ENCODE measurements around the gene WNT4. TPM values are rescaled to one million over a fixed set of nuclear protein-coding genes. Genes with fewer than 3 reads are reported as not detected.

Gene WNT4
- total RNA-seq, 4 donors from 2014 or later: 1.4 to 5.0 (median 2.5) TPM

- Histone ChIP-seq H3K4me3 (no peak overlapping the region), H3K27me3 (no peaks in the 10 kb centered on the region), H3K36me3 (no peaks in the 10 kb centered on the region), H3K9me3 (no peaks in the 10 kb centered on the region), H3K27ac (no peak overlapping the region), H3K4me1 (no peaks in the 10 kb centered on the region)
- no peak for DNase-seq
- TF ChIP-seq POLR2A (IDR thresholded peaks at IDR 0.05) (no peak), CTCF (IDR thresholded peaks at IDR 0.05) (no peak)
These were observed 17.0 kb upstream of the WNT4 start for GRCh38 chr1:22159891-22160290.

DNA sequence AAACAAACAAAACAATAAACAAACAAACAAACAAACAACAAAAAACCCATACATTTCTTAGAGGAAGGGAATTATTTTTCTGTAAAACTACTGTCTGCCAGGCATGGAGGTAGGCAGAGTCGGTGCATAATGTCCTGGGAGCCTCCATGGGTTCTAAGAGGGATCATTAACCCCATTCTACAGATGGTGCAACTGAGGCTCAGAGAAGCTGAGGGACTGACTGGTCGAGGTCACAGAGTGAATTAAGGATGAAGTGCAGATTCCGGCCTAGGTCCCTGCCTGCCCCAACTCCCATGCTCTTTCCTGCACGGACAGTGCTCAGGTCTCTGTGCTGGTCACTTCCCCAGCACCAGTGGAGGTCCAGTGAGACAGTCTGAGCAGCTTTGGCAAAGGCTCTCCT is 15.8 kb upstream of the WNT4 start:
- H3K27ac ChIP-seq: no peak overlapping the region

DNA sequence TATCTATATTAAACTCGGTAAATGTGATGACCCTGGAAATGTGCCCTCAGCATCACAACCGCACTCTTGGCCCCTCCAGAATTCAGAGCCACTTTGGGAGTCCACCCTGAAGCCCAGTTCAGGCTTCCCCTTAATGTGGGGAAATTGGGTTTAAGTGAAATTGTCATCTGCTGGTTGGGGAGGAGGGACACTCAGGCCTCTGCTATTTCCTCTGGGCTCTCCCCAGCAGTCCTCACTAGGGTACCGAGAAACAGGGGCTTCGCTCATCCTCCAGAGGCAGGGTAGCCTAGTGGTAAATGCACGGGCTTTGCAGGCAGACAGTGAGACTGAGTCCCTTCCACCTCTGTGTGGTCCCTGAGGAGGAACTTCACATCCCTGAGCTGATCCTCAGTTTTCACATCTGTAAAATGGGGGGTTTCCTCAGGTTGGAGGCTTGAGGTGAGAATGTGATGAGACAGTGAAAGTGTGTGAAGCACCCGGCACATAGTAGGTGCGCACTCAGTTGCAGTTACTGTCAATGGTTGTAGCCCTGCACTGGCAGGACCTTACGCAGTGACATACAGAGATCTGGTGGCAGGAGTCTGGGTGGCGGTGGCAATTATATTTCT is 14.6 kb upstream of the WNT4 start:
- H3K9me3 ChIP-seq: no peaks in the 10 kb centered on the region
- DNase-seq: no peak
- H3K27ac ChIP-seq: no peak overlapping the region
- H3K4me3 ChIP-seq: no peak overlapping the region
- H3K36me3 ChIP-seq: no peaks in the 10 kb centered on the region
- no peaks in the 10 kb centered on the region for H3K27me3 ChIP-seq
- H3K4me1 ChIP-seq: no peaks in the 10 kb centered on the region
- TF ChIP-seq CTCF (IDR thresholded peaks at IDR 0.05) (no peak), POLR2A (IDR thresholded peaks at IDR 0.05) (no peak)

More for the DNA sequence above, 15.8 kb upstream of the WNT4 start:
- TF ChIP-seq POLR2A (IDR thresholded peaks at IDR 0.05) (no peak), CTCF (IDR thresholded peaks at IDR 0.05) (no peak)
- H3K4me3 ChIP-seq: no peak overlapping the region
- H3K27me3 ChIP-seq: no peaks in the 10 kb centered on the region
- H3K4me1 ChIP-seq: no peaks in the 10 kb centered on the region
- H3K36me3 ChIP-seq: no peaks in the 10 kb centered on the region
- DNase-seq: no peak
- no peaks in the 10 kb centered on the region for H3K9me3 ChIP-seq

DNA sequence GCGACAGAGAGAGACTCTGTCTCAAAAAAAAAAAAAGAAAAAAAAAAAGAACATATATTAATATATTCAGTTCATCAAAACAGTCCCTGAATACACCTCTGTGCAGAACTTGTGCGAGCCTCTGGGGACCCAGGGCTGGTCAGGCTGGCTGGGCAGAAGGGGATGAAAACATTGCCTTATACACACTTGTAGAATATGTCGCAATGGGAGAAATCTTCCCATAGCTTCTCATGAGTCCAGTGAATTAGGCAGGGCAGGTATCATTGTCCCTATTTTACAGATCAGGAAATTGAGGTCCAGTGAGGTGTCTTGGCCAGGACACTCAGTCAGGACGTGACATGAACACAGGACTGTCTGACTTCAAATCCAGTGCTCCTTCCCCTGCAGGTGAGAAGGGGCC is 12.6 kb upstream of the WNT4 start:
- Histone ChIP-seq H3K4me1 (no peaks in the 10 kb centered on the region), H3K27ac (no peak overlapping the region), H3K36me3 (no peaks in the 10 kb centered on the region), H3K27me3 (no peaks in the 10 kb centered on the region), H3K9me3 (no peaks in the 10 kb centered on the region), H3K4me3 (no peak overlapping the region)
- DNase-seq: no peak
- TF ChIP-seq CTCF (IDR thresholded peaks at IDR 0.05) (no peak), POLR2A (IDR thresholded peaks at IDR 0.05) (no peak)

GRCh38 chr1:22154626-22155025 is 11.7 kb upstream of the WNT4 start:
- H3K27me3 ChIP-seq: no peaks in the 10 kb centered on the region
- TF ChIP-seq POLR2A (IDR thresholded peaks at IDR 0.05): no peak
- TF ChIP-seq CTCF (IDR thresholded peaks at IDR 0.05): no peak

More at GRCh38 chr1:22154626-22155025, 11.7 kb upstream of the WNT4 start:
- Histone ChIP-seq H3K27ac (no peak overlapping the region), H3K4me1 (no peaks in the 10 kb centered on the region), H3K4me3 (no peak overlapping the region), H3K9me3 (no peaks in the 10 kb centered on the region), H3K36me3 (no peaks in the 10 kb centered on the region)
- DNase-seq: no peak

Measured in Peyer's patch (tissue), 4 donors.